ENCODE data around the gene ACAA1.

Gene ACAA1

GRCh38 chr3:38133557-38134405 lies 3.1 kb downstream of the ACAA1 start:
- DNase-seq: no peak

GRCh38 chr3:38133209-38133556 lies 3.7 kb downstream of the ACAA1 start:
- DNase-seq: no peak

GRCh38 chr3:38131621-38132369 lies 5.1 kb downstream of the ACAA1 start:
- no peak for DNase-seq

GRCh38 chr3:38130631-38131065 lies 6.3 kb downstream of the ACAA1 start:
- no peak for DNase-seq

- no peak for DNase-seq
Measured at GRCh38 chr3:38129058-38129457, 7.9 kb downstream of the ACAA1 start.

GRCh38 chr3:38128303-38128655 lies 8.6 kb downstream of the ACAA1 start:
- DNase-seq: no peak

- no peak for DNase-seq
Measured at GRCh38 chr3:38127611-38128302, 9.2 kb downstream of the ACAA1 start.

- no peak for DNase-seq
Measured at GRCh38 chr3:38126121-38126892, 10.6 kb downstream of the ACAA1 start.

- DNase-seq: no peak
Measured at GRCh38 chr3:38125305-38126120, 11.4 kb downstream of the ACAA1 start.

GRCh38 chr3:38124324-38125122 lies 12.4 kb downstream of the ACAA1 start:
- DNase-seq: no peak

- no peak for DNase-seq
Measured at GRCh38 chr3:38122712-38123290, 14.1 kb downstream of the ACAA1 start.

GRCh38 chr3:38121832-38122461 lies 15.0 kb downstream of the ACAA1 start:
- DNase-seq: no peak

GRCh38 chr3:38121451-38121831 lies 15.5 kb downstream of the ACAA1 start:
- no peak for DNase-seq

GRCh38 chr3:38120693-38121450 lies 16.1 kb downstream of the ACAA1 start:
- no peak for DNase-seq

- no peak for DNase-seq
Measured at GRCh38 chr3:38119821-38120692, 16.9 kb downstream of the ACAA1 start.

- no peak for DNase-seq
Measured at GRCh38 chr3:38119248-38119544, 17.7 kb downstream of the ACAA1 start.

GRCh38 chr3:38118421-38119247 lies 18.3 kb downstream of the ACAA1 start:
- no peak for DNase-seq
